ENCODE data around the gene BTRC.

BTRC gene

GRCh38 chr10:101568054-101568745 is 214.2 kb downstream of the BTRC start:
- H3K36me3 ChIP-seq, result no peaks in the 10 kb centered on the region
- no peaks in the 10 kb centered on the region for H3K27me3 ChIP-seq (ENCODE audit: insufficient read depth, low read depth, severe bottlenecking)
- H3K27ac ChIP-seq, result no peak overlapping the region
- no peak for TF ChIP-seq CTCF (IDR thresholded peaks at IDR 0.05; ENCODE audit: low read depth, low read length)
- no peak overlapping the region for H3K4me3 ChIP-seq (ENCODE audit: low read depth, low read length)
- no peak for DNase-seq
- peaks cover 6% of the 10 kb centered on the region for H3K9me3 ChIP-seq (ENCODE audit: severe bottlenecking)

- H3K4me3 ChIP-seq (ENCODE audit: low read depth, low read length), result peak overlapping the region; percentile 92
- H3K27ac ChIP-seq, result no peak overlapping the region
- TF ChIP-seq CTCF (IDR thresholded peaks at IDR 0.05; ENCODE audit: low read depth, low read length), result no peak
- no peak for DNase-seq
- H3K9me3 ChIP-seq (ENCODE audit: severe bottlenecking), result peaks cover 6% of the 10 kb centered on the region
- H3K27me3 ChIP-seq (ENCODE audit: insufficient read depth, low read depth, severe bottlenecking), result no peaks in the 10 kb centered on the region
- H3K36me3 ChIP-seq, result no peaks in the 10 kb centered on the region
Measured at GRCh38 chr10:101569323-101569621, 215.3 kb downstream of the BTRC start.

GRCh38 chr10:101569622-101570427 is 215.9 kb downstream of the BTRC start:
- peak; percentile 84 for DNase-seq
- Histone ChIP-seq H3K36me3 (no peaks in the 10 kb centered on the region), H3K27ac (peak overlapping the region; percentile 69), H3K9me3 (ENCODE audit: severe bottlenecking) (peaks cover 6% of the 10 kb centered on the region), H3K27me3 (ENCODE audit: insufficient read depth, low read depth, severe bottlenecking) (no peaks in the 10 kb centered on the region), H3K4me3 (ENCODE audit: low read depth, low read length) (peak overlapping the region; percentile 92)
- TF ChIP-seq CTCF (IDR thresholded peaks at IDR 0.05; ENCODE audit: low read depth, low read length), result peak; percentile 80

GRCh38 chr10:101570428-101571270 is 216.7 kb downstream of the BTRC start:
- no peak for DNase-seq
- Histone ChIP-seq H3K4me3 (ENCODE audit: low read depth, low read length) (peak overlapping the region; percentile 92), H3K9me3 (ENCODE audit: severe bottlenecking) (peaks cover 6% of the 10 kb centered on the region), H3K27ac (no peak overlapping the region), H3K27me3 (ENCODE audit: insufficient read depth, low read depth, severe bottlenecking) (no peaks in the 10 kb centered on the region), H3K36me3 (no peaks in the 10 kb centered on the region)
- TF ChIP-seq CTCF (IDR thresholded peaks at IDR 0.05; ENCODE audit: low read depth, low read length), result no peak

- no peak for DNase-seq
- Histone ChIP-seq H3K27ac (no peak overlapping the region), H3K9me3 (ENCODE audit: severe bottlenecking) (peaks cover 6% of the 10 kb centered on the region), H3K27me3 (ENCODE audit: insufficient read depth, low read depth, severe bottlenecking) (no peaks in the 10 kb centered on the region), H3K36me3 (no peaks in the 10 kb centered on the region), H3K4me3 (ENCODE audit: low read depth, low read length) (no peak overlapping the region)
- no peak for TF ChIP-seq CTCF (IDR thresholded peaks at IDR 0.05; ENCODE audit: low read depth, low read length)
Measured at GRCh38 chr10:101571271-101571925, 217.4 kb downstream of the BTRC start.

Data from WERI-Rb-1 (cell line).